ENCODE measurements around the gene SYNE1. TPM values are rescaled to one million over a fixed set of nuclear protein-coding genes. Genes with fewer than 3 reads are reported as not detected.

SYNE1 gene
- total RNA-seq, 1 experiment from 2014 or later = 6.5 TPM

- no peak for TF ChIP-seq CDX4 (CRISPR knock-in tag; IDR thresholded peaks at IDR 0.05; ENCODE audit: borderline replicate concordance)
- TF ChIP-seq HMGXB4 (CRISPR knock-in tag; IDR thresholded peaks at IDR 0.05) = no peak
- no peak for TF ChIP-seq ZNF232 (CRISPR knock-in tag; IDR thresholded peaks at IDR 0.05)
Measured at GRCh38 chr6:152207915-152208714, 429.0 kb downstream of the SYNE1 start (continued).

GRCh38 chr6:152206072-152206818 lies 430.9 kb downstream of the SYNE1 start:
- ChIA-PET CTCF (interaction anchor here (0.6 kb wide), 2 partner anchors 26 to 154 kb away, joined by 3 to 4 read pairs; no protein-coding TSS in a partner anchor), POLR2A (no interaction called here)
- Mint-ChIP-seq H3K9me3 (no peaks in the 10 kb centered on the region), H3K27ac (no peak overlapping the region), H3K27me3 (ENCODE audit: low read depth) (no peaks in the 10 kb centered on the region; the same call in 1 of the 2 replicates), H3K4me1 (peaks cover 11% of the 10 kb centered on the region), H3K4me3 (no peak overlapping the region), H3K36me3 (no peaks in the 10 kb centered on the region)
- peak; percentile 52 for DNase-seq (ENCODE audit: low spot score)
- peak; percentile 63 for ATAC-seq
- TF ChIP-seq ZNF396 (CRISPR knock-in tag; IDR thresholded peaks at IDR 0.05; ENCODE audit: borderline replicate concordance) = no peak
- TF ChIP-seq CTCF (IDR thresholded peaks at IDR 0.05) = peak; percentile 45

- no peak overlapping the region for H3K4me3 Mint-ChIP-seq
- TF ChIP-seq ELF4 (CRISPR knock-in tag; IDR thresholded peaks at IDR 0.05; ENCODE audit: low read depth) (no peak), ATF3 (CRISPR knock-in tag; conservative IDR thresholded peaks at IDR 0.05) (no peak), MYBL2 (CRISPR knock-in tag; IDR thresholded peaks at IDR 0.05) (no peak), MXD4 (CRISPR knock-in tag; IDR thresholded peaks at IDR 0.05; ENCODE audit: borderline replicate concordance) (no peak), RELA (CRISPR knock-in tag; IDR thresholded peaks at IDR 0.05; ENCODE audit: borderline replicate concordance) (no peak), ZNF425 (CRISPR knock-in tag; conservative IDR thresholded peaks at IDR 0.05) (no peak), STAT6 (CRISPR knock-in tag; conservative IDR thresholded peaks at IDR 0.05; ENCODE audit: low read depth) (no peak), ZBTB43 (CRISPR knock-in tag; IDR thresholded peaks at IDR 0.05) (no peak), PRRX2 (CRISPR knock-in tag; IDR thresholded peaks at IDR 0.05) (no peak), NR2C2 (CRISPR knock-in tag; IDR thresholded peaks at IDR 0.05) (no peak), ZNF263 (CRISPR knock-in tag; IDR thresholded peaks at IDR 0.05; ENCODE audit: low read depth) (no peak), SMAD3 (CRISPR knock-in tag; IDR thresholded peaks at IDR 0.05; ENCODE audit: borderline replicate concordance) (no peak)
- H3K27ac Mint-ChIP-seq = no peak overlapping the region
- ChIA-PET CTCF (no interaction called here), POLR2A (interaction anchor here (0.7 kb wide), 1 partner anchor 32 kb away, joined by 3 read pairs; no protein-coding TSS in a partner anchor)
- DNase-seq (ENCODE audit: low spot score) = no peak
- no peaks in the 10 kb centered on the region for H3K9me3 Mint-ChIP-seq
- no peaks in the 10 kb centered on the region; the same call in 1 of the 2 replicates for H3K27me3 Mint-ChIP-seq (ENCODE audit: low read depth)
- no peak for ATAC-seq
- no peaks in the 10 kb centered on the region for H3K36me3 Mint-ChIP-seq
- H3K4me1 Mint-ChIP-seq = peaks cover 17% of the 10 kb centered on the region
Measured at GRCh38 chr6:152204591-152204990, 432.6 kb downstream of the SYNE1 start.

All from WTC11 (cell line).